AG09309 (cell line): Measurements from ENCODE around the gene SYT7.

Experiments
- DNase-seq: peaks from one replicate; pipeline ENCODE4 v3.0.0-alpha.2; 2010; ENCODE audit warnings: low read depth
- H3K4me3 ChIP-seq: 2 replicates; pipeline ENCODE4 v1.5.1; 2011; ENCODE audit warnings: mild to moderate bottlenecking, low read depth, low read length, moderate library complexity; ENCODE audit not compliant: control insufficient read depth
- CTCF ChIP-seq: IDR thresholded peaks from 2 replicates; pipeline ENCODE4 v1.5.1; 2011; ENCODE audit warnings: mild to moderate bottlenecking, low read depth, low read length, inconsistent platforms; ENCODE audit not compliant: insufficient read depth, control insufficient read depth; ENCODE audit errors: missing control alignments

SYT7 gene

GRCh38 chr11:61569018-61569417, 11.9 kb downstream of the SYT7 start:
- DNase-seq = no peak
- no peak overlapping the region for H3K4me3 ChIP-seq
- no peak for TF ChIP-seq CTCF

- DNase-seq = peak; percentile 20
Measured at GRCh38 chr11:61567286-61568061, 13.4 kb downstream of the SYT7 start.

GRCh38 chr11:61564936-61565696, 15.8 kb downstream of the SYT7 start:
- no peak for TF ChIP-seq CTCF
- H3K4me3 ChIP-seq = no peak overlapping the region
- no peak for DNase-seq

More at GRCh38 chr11:61567286-61568061, 13.4 kb downstream of the SYT7 start:
- no peak overlapping the region for H3K4me3 ChIP-seq
- peak; percentile 15 for TF ChIP-seq CTCF

GRCh38 chr11:61560751-61561150, 20.1 kb downstream of the SYT7 start:
- no peak overlapping the region for H3K4me3 ChIP-seq
- no peak for TF ChIP-seq CTCF
- no peak for DNase-seq

GRCh38 chr11:61556621-61557020, 24.3 kb downstream of the SYT7 start:
- no peak for TF ChIP-seq CTCF

GRCh38 chr11:61555978-61556377, 24.9 kb downstream of the SYT7 start:
- no peak for TF ChIP-seq CTCF
- H3K4me3 ChIP-seq = no peak overlapping the region
- no peak for DNase-seq

More at GRCh38 chr11:61556621-61557020, 24.3 kb downstream of the SYT7 start:
- DNase-seq = no peak
- no peak overlapping the region for H3K4me3 ChIP-seq
